T-cell (primary cell): ENCODE results near the gene MBNL2. TPM values are rescaled to one million over a fixed set of nuclear protein-coding genes. Genes with fewer than 3 reads are reported as not detected.

ENCODE experiments used
- ATAC-seq, 4 experiments: fragments of 200-7000 bp in 3 of 4; fragments of 150-1000 bp in 1 of 4; cut with Tn5 transposase; replicated peaks in 1 of 4; 1 replicate in 3 of 4; 2 replicates in 1 of 4; pipeline ENCODE4 v1.10.0; 2021; ENCODE audit warnings: moderate library complexity in 3 of 4, mild to moderate bottlenecking in 2 of 4, moderate number of reproducible peaks in 1 of 4
- CTCF ChIA-PET, 2 donors: fragments of 300-600 bp; sonication (Branson Sonifier 250); formaldehyde crosslinking; loops; one replicate each; lab custom pipeline; 2022; ENCODE audit warnings: antibody characterized with exemption in 2 of 2; lab: Charles Lee
- POLR2A ChIA-PET, 2 donors: fragments of 300-600 bp; sonication (Branson Sonifier 250); formaldehyde crosslinking; loops; one replicate each; lab custom pipeline; 2022; ENCODE audit warnings: antibody characterized with exemption in 2 of 2; lab: Charles Lee
- DNase-seq, 35 experiments: peaks; one replicate each; pipeline versions ENCODE4 v3.0.0 to v3.0.0-alpha.2; 2013 to 2023
- H3K27ac ChIP-seq: one replicate; pipeline ENCODE4 v1.5.1; 2013; ENCODE audit warnings: low read length
- H3K27me3 ChIP-seq, 2 experiments: replicated peaks in 1 of 2; 1 replicate in 1 of 2; 2 replicates in 1 of 2; pipeline versions ENCODE4 v1.6.1 to v1.7.0; 2013; ENCODE audit warnings: low read length in 1 of 2, mixed read lengths in 1 of 2; ENCODE audit not compliant: control insufficient read depth in 2 of 2, insufficient read depth in 2 of 2; ENCODE audit errors: extremely low read depth in 1 of 2
- H3K36me3 ChIP-seq, 2 donors: 1 replicate in 1 of 2; 2 replicates in 1 of 2; pipeline versions ENCODE4 v1.6.1 to v1.7.0; 2013; ENCODE audit warnings: low read length in 1 of 2; ENCODE audit not compliant: control insufficient read depth in 2 of 2, insufficient read depth in 1 of 2; ENCODE audit errors: extremely low read depth in 1 of 2
- H3K4me1 ChIP-seq, 2 experiments: 1 replicate in 1 of 2; 2 replicates in 1 of 2; pipeline versions ENCODE4 v1.6.1 to v1.7.0; 2013; ENCODE audit warnings: low read length in 2 of 2, mixed read lengths in 1 of 2; ENCODE audit not compliant: insufficient read depth in 2 of 2, control insufficient read depth in 1 of 2; ENCODE audit errors: extremely low read depth in 1 of 2
- H3K4me3 ChIP-seq, 2 donors: 1 replicate in 1 of 2; 2 replicates in 1 of 2; pipeline versions ENCODE4 v1.5.1 to v1.7.0; 2013; ENCODE audit warnings: mild to moderate bottlenecking in 2 of 2, low read length in 1 of 2, moderate library complexity in 1 of 2; ENCODE audit not compliant: control insufficient read depth in 1 of 2; ENCODE audit errors: extremely low read depth in 1 of 2
- H3K9me3 ChIP-seq: 2 replicates; pipeline ENCODE4 v1.7.0; 2013
- H3K27ac Mint-ChIP-seq, 2 donors: one replicate each; pipeline ENCODE4 v1.8.0; 2020 to 2021; ENCODE audit warnings: mild to moderate bottlenecking in 2 of 2, mixed read lengths in 2 of 2
- H3K27me3 Mint-ChIP-seq, 2 donors: one replicate each; pipeline ENCODE4 v1.8.0; 2021 to 2022; ENCODE audit warnings: mixed read lengths in 2 of 2
- H3K36me3 Mint-ChIP-seq: one replicate; pipeline ENCODE4 v1.8.0; 2021; ENCODE audit warnings: mixed read lengths
- H3K4me1 Mint-ChIP-seq, 3 donors: one replicate each; pipeline ENCODE4 v1.8.0; 2020 to 2022; ENCODE audit warnings: mixed read lengths in 3 of 3, mild to moderate bottlenecking in 1 of 3
- H3K4me3 Mint-ChIP-seq, 3 donors: one replicate each; pipeline ENCODE4 v1.8.0; 2020 to 2022; ENCODE audit warnings: mild to moderate bottlenecking in 3 of 3, mixed read lengths in 3 of 3, moderate library complexity in 3 of 3
- H3K9me3 Mint-ChIP-seq, 3 donors: one replicate each; pipeline ENCODE4 v1.8.0; 2020 to 2022; ENCODE audit warnings: mixed read lengths in 3 of 3
- WGBS: methylation state at CpG from one replicate; pipeline ENCODE4 v1.1.5; 2013; ENCODE audit warnings: missing lambda C conversion rate; ENCODE audit not compliant: insufficient coverage; 5-methylcytosine and 5-hydroxymethylcytosine counted together
- total RNA-seq, 35 experiments: library from RNA in 6 of 35; stranded (reverse) in 6 of 35; fragments of 120-200 nt in 1 of 35; gene quantifications; one replicate each; pipeline versions ENCODE4 v1.2.1 to v1.2.4 and lab custom pipeline; 2013 to 2026

Gene MBNL2
- total RNA-seq, 5 donors from 2014 or later (not counting 1 experiment from before 2014, with no cell fraction given) = 21.0 to 33.7 (median 28.5) TPM

DNA sequence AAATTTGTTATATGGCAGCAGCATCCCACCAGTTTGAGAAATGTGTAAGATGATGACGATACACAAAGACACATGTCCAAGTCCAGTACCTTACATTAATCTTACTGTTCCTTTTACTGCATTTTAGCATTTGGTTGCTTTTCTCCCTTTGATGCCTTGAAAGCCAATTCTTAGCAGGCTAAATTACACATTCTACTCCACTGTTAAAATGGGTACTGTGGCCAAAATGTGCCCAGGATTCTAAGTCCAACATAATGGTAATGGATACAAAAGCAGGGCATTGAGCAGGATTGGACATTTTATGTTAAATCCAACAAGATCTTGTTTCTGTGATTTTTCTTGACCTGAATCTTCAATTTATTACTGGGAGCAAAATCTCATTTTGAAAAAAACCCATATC, 159.1 kb downstream of the MBNL2 start:
- Histone ChIP-seq H3K4me1 (peaks cover 0 to 2% of the 10 kb centered on the region in 2 experiments), H3K36me3 (peaks cover 8 to 18% of the 10 kb centered on the region in 2 donors), H3K27me3 (no peaks in the 10 kb centered on the region), H3K27ac (no peak overlapping the region), H3K9me3 (no peaks in the 10 kb centered on the region), H3K4me3 (no peak overlapping the region)
- ATAC-seq (no peak), DNase-seq (no peak)
- Mint-ChIP-seq H3K36me3 (peaks cover 56% of the 10 kb centered on the region), H3K4me3 (no peak overlapping the region), H3K27ac (no peak overlapping the region), H3K27me3 (no peaks in the 10 kb centered on the region), H3K9me3 (no peaks in the 10 kb centered on the region), H3K4me1 (peaks cover 3 to 14% (median 10%) of the 10 kb centered on the region in 3 donors)
- CTCF ChIA-PET = no interaction called here
- POLR2A ChIA-PET = no interaction called here
- WGBS = no CpG with 5 or more reads among the region's 1 CpG

GRCh38 chr13:97382276-97382675, 160.1 kb downstream of the MBNL2 start:
- peaks cover 14 to 25% (median 21%) of the 10 kb centered on the region in 3 donors for H3K4me1 Mint-ChIP-seq

DNA sequence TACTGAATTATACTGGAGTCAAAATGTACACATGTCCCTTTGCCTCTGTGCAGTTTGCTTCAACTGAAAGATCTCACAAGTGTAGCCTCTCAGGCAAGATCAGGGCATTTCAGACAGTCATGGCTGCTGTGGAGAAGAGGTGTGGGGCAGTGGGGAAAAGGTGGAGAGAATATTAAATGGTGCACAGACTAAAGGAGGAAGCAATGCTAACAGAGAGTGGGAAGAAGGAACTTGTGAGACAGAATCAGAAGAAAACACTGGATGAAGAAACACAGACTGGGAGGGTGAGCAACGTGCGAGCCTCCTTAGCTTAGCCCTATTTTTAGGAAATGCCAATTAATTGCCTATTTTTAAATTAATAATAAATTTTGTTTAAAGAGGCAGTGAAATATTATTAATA, 162.2 kb downstream of the MBNL2 start:
- ATAC-seq (no peak), DNase-seq (no peak)
- no CpG with 5 or more reads among the region's 2 CpGs for WGBS
- Histone ChIP-seq H3K27ac (no peak overlapping the region), H3K27me3 (no peaks in the 10 kb centered on the region), H3K4me3 (no peak overlapping the region), H3K9me3 (no peaks in the 10 kb centered on the region), H3K4me1 (peaks cover 6 to 9% of the 10 kb centered on the region in 2 experiments), H3K36me3 (peaks cover 8 to 12% of the 10 kb centered on the region in 2 donors)
- H3K9me3 Mint-ChIP-seq = no peaks in the 10 kb centered on the region
- CTCF ChIA-PET = no interaction called here
- no peak overlapping the region for H3K27ac Mint-ChIP-seq
- H3K4me1 Mint-ChIP-seq = peaks cover 18 to 29% (median 25%) of the 10 kb centered on the region in 3 donors
- no peak overlapping the region for H3K4me3 Mint-ChIP-seq
- H3K36me3 Mint-ChIP-seq = peaks cover 52% of the 10 kb centered on the region
- POLR2A ChIA-PET = no interaction called here
- no peaks in the 10 kb centered on the region for H3K27me3 Mint-ChIP-seq

More at GRCh38 chr13:97382276-97382675, 160.1 kb downstream of the MBNL2 start:
- no peaks in the 10 kb centered on the region for H3K27me3 ChIP-seq
- CTCF ChIA-PET = no interaction called here
- H3K9me3 ChIP-seq = no peaks in the 10 kb centered on the region
- H3K36me3 ChIP-seq = peaks cover 8 to 13% of the 10 kb centered on the region in 2 donors
- no peaks in the 10 kb centered on the region for H3K27me3 Mint-ChIP-seq
- WGBS = no CpG with 5 or more reads among the region's 5 CpGs
- H3K27ac Mint-ChIP-seq = no peak overlapping the region
- H3K27ac ChIP-seq = no peak overlapping the region
- no peak overlapping the region for H3K4me3 Mint-ChIP-seq
- ATAC-seq (no peak), DNase-seq (no peak)
- no peaks in the 10 kb centered on the region for H3K9me3 Mint-ChIP-seq
- H3K4me3 ChIP-seq = no peak overlapping the region
- POLR2A ChIA-PET = no interaction called here
- peaks cover 53% of the 10 kb centered on the region for H3K36me3 Mint-ChIP-seq
- peaks cover 6 to 7% of the 10 kb centered on the region in 2 experiments for H3K4me1 ChIP-seq

GRCh38 chr13:97385146-97385545, 163.0 kb downstream of the MBNL2 start:
- Histone ChIP-seq H3K9me3 (no peaks in the 10 kb centered on the region), H3K27ac (no peak overlapping the region), H3K36me3 (peaks cover 8 to 12% of the 10 kb centered on the region in 2 donors), H3K27me3 (no peaks in the 10 kb centered on the region), H3K4me1 (peaks cover 6 to 9% of the 10 kb centered on the region in 2 experiments), H3K4me3 (no peak overlapping the region)
- DNase-seq (no peak), ATAC-seq (no peak)
- Mint-ChIP-seq H3K27me3 (no peaks in the 10 kb centered on the region), H3K4me1 (peaks cover 18 to 29% (median 25%) of the 10 kb centered on the region in 3 donors), H3K27ac (no peak overlapping the region), H3K9me3 (no peaks in the 10 kb centered on the region), H3K36me3 (peaks cover 45% of the 10 kb centered on the region), H3K4me3 (no peak overlapping the region)
- CTCF ChIA-PET = no interaction called here
- POLR2A ChIA-PET = no interaction called here

DNA sequence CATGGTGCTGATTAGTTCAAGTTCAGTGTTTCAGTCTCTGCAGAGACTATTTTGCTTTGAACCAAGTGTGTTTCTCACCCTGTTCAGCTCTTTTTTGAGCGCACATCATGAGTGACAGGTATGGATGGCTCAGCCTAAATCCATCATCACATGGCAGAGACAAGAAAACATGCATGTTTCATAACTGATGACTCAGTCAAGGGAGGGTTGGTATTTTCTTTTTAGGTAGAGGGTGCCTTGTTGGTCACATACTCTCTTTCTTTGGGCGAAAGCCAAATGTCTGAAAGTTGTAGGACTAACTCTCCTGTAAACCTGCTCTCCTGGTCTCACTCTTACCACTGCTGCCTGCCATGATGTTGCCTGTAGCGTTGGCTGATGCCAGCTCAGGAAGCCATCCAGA, 163.7 kb downstream of the MBNL2 start:
- POLR2A ChIA-PET = no interaction called here
- no peaks in the 10 kb centered on the region for H3K27me3 ChIP-seq
- Mint-ChIP-seq H3K9me3 (no peaks in the 10 kb centered on the region), H3K27ac (no peak overlapping the region), H3K4me1 (peaks cover 18 to 29% (median 25%) of the 10 kb centered on the region in 3 donors), H3K27me3 (no peaks in the 10 kb centered on the region), H3K4me3 (no peak overlapping the region), H3K36me3 (peaks cover 38% of the 10 kb centered on the region)
- DNase-seq (no peak), ATAC-seq (no peak)
- H3K9me3 ChIP-seq = no peaks in the 10 kb centered on the region
- H3K27ac ChIP-seq = no peak overlapping the region
- peaks cover 6 to 9% of the 10 kb centered on the region in 2 experiments for H3K4me1 ChIP-seq
- WGBS = no CpG with 5 or more reads among the region's 3 CpGs
- H3K4me3 ChIP-seq = no peak overlapping the region
- peaks cover 8 to 12% of the 10 kb centered on the region in 2 donors for H3K36me3 ChIP-seq
- CTCF ChIA-PET = interaction anchor here in 1 of 2 donors (0.7 kb wide), 1 partner anchor 16 kb away, joined by 3 read pairs; no protein-coding TSS in a partner anchor

- H3K27me3 ChIP-seq = no peaks in the 10 kb centered on the region
These were observed 164.8 kb downstream of the MBNL2 start for GRCh38 chr13:97386801-97387484.

More at GRCh38 chr13:97386801-97387484, 164.8 kb downstream of the MBNL2 start:
- Histone ChIP-seq H3K27ac (no peak overlapping the region), H3K9me3 (no peaks in the 10 kb centered on the region), H3K4me1 (peaks cover 6 to 9% of the 10 kb centered on the region in 2 experiments), H3K4me3 (no peak overlapping the region), H3K36me3 (peaks cover 8 to 18% of the 10 kb centered on the region in 2 donors)
- DNase-seq (peak in 17 of 35 experiments; percentile 0 to 30 (median 8)), ATAC-seq (peak in 2 of 4 experiments; percentile 48 to 70)
- Mint-ChIP-seq H3K27ac (no peak overlapping the region), H3K4me1 (peaks cover 18 to 29% (median 25%) of the 10 kb centered on the region in 3 donors), H3K27me3 (no peaks in the 10 kb centered on the region), H3K9me3 (no peaks in the 10 kb centered on the region), H3K36me3 (peaks cover 39% of the 10 kb centered on the region), H3K4me3 (no peak overlapping the region)
- CTCF ChIA-PET = no interaction called here
- POLR2A ChIA-PET = interaction anchor here in 1 of 2 donors (0.6 kb wide), 1 partner anchor 1730 kb away, joined by 3 read pairs; no protein-coding TSS in a partner anchor
- 67% methylated on average over 3 of the region's 4 CpGs for WGBS
